UCSD-AML1 (cell line): ENCODE results near the gene ZFYVE28.

ENCODE experiments used
- DNase-seq: peaks from one replicate; lab custom pipeline; 2025; ENCODE audit not compliant: unreplicated experiment; lab: John Stamatoyannopoulos, UW

The ZFYVE28 gene

DNA sequence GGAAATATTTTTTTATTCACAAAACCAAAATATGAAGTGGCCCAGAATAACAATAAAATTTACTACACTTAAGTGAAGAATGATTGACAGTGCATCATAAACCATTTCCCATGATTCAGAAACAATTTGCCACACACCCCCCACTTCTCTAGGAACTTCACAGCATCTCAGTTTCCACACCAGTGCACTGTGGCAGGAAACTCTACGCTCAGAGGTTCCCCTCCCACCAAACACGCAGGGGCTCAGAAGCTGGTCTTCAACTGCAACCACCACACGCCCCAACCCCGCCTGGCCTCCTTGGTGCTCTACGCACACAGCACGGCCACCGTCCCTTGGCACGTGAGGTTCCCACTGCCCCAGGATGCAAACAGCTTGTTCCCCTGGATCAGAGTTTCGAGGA, 63.7 kb downstream of the ZFYVE28 start:
- DNase-seq: no peak

- no peak for DNase-seq
These were observed 64.3 kb downstream of the ZFYVE28 start for GRCh38 chr4:2354118-2354517.

GRCh38 chr4:2353222-2354107, 65.0 kb downstream of the ZFYVE28 start:
- DNase-seq: no peak

GRCh38 chr4:2352729-2353221, 65.7 kb downstream of the ZFYVE28 start:
- no peak for DNase-seq

DNA sequence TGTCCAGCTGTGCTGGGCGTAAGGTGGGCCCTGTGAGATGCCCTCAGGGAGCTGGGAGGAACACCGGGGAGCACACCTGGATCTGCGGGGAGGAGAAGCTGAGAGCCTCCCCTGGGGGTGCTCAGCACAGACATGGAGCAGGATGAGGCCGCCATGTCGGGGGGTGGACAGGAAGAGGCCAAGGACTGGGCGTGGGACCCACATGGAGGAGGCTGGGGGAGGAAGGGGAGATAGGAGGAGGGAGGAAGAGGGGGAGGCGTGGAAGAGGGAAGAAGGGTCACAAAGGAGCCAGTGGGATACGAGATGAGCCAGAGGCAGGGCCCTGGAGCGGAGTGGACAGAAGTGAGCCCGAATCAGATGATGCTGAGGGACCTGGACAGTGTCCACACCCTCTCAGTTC, 66.3 kb downstream of the ZFYVE28 start:
- DNase-seq: no peak

GRCh38 chr4:2350982-2351381, 67.5 kb downstream of the ZFYVE28 start:
- DNase-seq: no peak

GRCh38 chr4:2348786-2349185, 69.7 kb downstream of the ZFYVE28 start:
- DNase-seq: no peak

DNA sequence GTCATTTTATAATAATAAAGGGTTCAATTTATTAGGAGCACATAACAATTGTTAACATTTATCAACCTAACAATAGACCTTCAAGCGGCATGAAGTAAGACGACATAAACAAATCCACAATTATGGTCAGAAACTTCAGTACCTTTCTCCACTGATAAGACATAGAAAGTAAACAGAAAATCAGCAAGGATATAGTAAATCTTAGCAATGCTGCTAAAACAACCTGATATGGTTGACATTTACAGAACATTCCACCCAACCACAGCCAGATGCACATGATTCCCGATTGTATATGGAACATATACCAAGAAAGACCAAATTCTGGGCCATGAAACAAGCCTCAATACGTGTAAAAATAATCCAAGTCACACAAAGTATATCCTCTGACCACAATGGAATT, 71.3 kb downstream of the ZFYVE28 start:
- DNase-seq: no peak

DNA sequence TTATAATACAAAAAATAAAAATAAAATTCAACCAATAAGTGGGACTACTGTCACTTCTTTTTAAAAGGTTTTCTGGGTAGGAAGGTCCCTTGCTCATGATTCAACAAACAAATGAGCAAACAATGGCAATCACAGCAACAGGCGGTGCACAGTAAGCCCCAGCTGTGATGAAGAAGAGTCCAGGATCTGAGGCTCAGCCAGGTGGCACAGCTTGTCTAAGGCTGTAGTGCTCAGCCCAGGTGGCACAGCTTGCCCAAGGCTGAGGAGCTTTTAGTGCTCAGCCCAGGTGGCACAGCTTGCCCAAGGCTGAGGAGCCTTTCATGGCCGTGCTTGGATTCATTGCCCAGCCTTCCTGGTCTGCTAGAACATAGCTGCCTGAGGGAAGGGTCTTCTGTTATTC, 75.0 kb downstream of the ZFYVE28 start:
- DNase-seq: no peak

DNA sequence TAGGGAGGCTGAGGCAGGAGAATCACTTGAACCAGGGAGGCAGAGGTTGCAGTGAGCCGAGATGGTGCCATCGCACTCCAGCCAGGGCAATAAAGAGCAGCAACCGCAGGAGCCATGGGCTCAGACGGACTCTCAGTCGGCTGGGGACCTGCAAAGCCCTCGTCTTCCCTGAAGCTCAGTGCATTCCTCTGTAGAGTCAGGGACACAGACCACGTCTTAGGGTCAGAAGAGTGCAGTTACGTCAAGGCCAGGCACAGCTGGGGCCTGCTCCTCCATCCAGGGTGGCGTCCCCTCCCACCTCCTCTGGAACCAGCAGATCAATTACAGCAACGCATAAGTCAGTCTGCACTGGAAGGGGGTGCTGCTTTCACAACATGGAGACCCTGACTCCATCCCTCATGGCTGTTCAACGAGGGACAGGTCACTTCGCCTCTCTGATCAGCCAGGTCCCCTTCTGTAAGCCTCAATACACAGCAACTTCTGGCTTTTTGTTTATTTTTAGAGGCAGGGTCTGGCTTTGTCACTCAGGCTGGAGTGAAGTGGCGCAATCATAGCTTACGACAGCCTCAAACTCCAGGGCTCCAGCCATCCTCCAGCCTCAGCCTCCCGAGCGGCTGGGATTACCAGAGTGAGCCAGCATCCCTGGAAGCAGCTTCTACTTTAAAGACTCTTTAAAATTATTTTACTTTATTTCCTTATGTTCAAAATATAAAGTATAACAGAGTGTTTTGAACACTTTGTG, 76.4 kb downstream of the ZFYVE28 start:
- DNase-seq: no peak

DNA sequence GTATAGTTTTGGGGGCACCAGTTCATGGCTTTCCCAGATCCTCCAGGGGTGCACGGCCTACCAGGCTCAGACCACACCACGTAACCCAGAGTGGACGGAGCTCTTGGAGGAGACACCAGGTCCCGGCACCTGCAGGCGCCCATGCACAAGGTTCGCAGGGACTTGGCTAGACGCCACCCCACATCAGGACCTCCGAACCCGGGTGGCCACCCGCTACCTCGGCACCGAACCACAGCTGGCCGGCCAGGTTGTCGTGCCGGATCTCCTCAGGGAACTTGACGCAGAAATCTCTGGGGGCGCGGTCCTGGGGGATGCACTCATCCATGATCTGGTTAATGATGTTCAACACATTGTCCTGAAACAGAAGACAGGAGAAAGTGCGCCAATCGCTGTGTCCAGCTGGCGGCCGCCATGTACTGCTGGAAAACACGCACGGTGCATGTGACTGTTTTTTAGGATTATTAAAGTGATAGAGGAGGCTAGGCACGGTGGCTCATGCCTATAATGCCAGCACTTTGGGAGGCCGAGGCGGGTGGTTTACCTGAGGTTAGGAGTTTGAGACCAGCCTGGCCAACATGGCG, 77.1 kb downstream of the ZFYVE28 start:
- no peak for DNase-seq

- DNase-seq: no peak
These were observed 78.0 kb downstream of the ZFYVE28 start for GRCh38 chr4:2340272-2341061.

- DNase-seq: no peak
These were observed 78.8 kb downstream of the ZFYVE28 start for GRCh38 chr4:2339458-2340271.

GRCh38 chr4:2338754-2339457, 79.5 kb downstream of the ZFYVE28 start:
- no peak for DNase-seq

DNA sequence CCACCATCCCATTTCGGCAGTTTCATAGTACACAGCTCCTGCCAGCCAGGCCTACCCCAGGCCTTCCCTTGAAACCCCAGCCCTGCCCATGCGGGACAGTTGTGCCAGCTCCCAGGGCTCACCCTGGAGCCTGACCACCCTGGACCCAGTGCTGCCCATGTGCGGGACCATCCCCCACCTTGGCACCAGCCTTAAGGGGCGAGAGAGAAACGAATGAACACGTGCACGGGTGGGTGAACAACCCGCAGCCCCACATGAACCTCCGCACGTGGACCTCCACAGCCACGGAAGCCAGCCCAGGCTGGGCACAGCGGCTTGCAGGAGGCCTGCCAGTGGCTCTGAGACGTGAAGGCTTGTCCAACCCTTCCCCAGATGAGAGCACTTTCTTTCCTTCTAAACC, 80.5 kb downstream of the ZFYVE28 start:
- DNase-seq: no peak

DNA sequence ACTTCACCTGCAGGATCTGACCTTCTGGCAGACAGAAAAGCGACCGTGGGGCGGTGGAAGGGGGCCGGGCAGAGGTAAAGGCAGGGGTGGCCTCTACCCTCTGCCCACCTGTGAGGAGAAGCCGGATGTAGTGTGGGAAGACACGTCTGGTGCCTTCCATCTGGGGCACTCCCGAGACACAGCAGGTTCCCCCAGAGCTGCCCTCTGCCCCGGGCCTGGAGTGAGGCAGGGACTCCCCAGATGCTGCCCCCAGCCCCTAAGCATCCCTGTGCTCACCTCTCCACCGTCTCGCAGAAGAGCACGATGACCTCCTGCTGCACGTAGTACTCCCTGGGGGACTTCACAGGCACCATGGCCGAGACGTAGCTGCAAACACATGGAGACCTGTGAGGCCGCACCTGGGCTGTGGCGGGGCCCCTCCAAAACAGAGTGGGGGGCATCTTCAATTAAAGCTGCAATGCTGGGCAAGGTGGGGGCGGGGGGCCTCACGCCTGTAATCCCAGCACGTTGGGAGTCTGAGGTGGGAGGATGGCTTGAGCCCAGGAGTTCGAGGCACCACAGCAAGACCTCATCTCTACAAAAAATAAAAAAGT, 81.2 kb downstream of the ZFYVE28 start:
- DNase-seq: no peak

DNA sequence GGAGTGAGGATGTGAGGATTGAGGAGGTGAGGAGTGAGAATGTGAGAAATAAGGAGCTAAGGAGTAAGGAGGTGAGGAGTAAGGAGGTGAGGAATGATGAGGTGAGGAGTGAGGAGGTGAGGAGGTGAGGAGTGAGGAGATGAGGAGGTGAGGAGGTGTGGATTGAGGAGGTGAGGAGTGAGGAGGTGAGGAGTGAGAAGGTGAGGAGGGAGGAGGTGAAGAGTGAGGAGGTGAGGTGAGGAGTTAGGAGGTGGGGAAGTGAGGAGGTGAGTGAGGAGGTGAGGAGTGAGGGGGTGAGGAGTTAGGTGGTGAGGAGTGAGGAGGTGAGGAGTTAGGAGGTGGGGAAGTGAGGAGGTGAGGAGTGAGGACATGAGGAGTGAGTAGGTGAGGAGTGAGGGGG, 81.8 kb downstream of the ZFYVE28 start:
- DNase-seq: no peak

GRCh38 chr4:2335729-2336101, 82.7 kb downstream of the ZFYVE28 start:
- no peak for DNase-seq
